Gastroesophageal sphincter (tissue), 3 donors: Measurements from ENCODE around the gene FAM47E.

Experiments used
- CTCF ChIP-seq, 4 experiments: fragments of 200-600 bp in 2 of 4; fragments of 450-650 bp in 2 of 4; sonication (generic) in 1 of 4; IDR thresholded peaks; one replicate each; pipeline ENCODE4 v1.5.1; 2017 to 2019; ENCODE audit warnings: antibody characterized with exemption in 4 of 4, mild to moderate bottlenecking in 2 of 4, moderate library complexity in 2 of 4
- EP300 ChIP-seq: sonication (generic); formaldehyde crosslinking; IDR thresholded peaks from one replicate; pipeline ENCODE4 v1.6.1; 2017; ENCODE audit warnings: antibody characterized with exemption, mild to moderate bottlenecking
- POLR2A ChIP-seq, 2 donors: fragments of 450-650 bp; IDR thresholded peaks; one replicate each; pipeline ENCODE4 v1.6.1; 2017; ENCODE audit warnings: antibody characterized with exemption in 2 of 2, mild to moderate bottlenecking in 2 of 2, moderate library complexity in 1 of 2
- POLR2AphosphoS5 ChIP-seq: sonication (generic); formaldehyde crosslinking; IDR thresholded peaks from one replicate; pipeline ENCODE4 v1.6.1; 2017; ENCODE audit warnings: antibody characterized with exemption

- TF ChIP-seq POLR2A (IDR thresholded peaks at IDR 0.05), result no peak
- no peak for TF ChIP-seq CTCF (IDR thresholded peaks at IDR 0.05)
- TF ChIP-seq POLR2AphosphoS5, result no peak
- no peak for TF ChIP-seq EP300
Measured at GRCh38 chr4:76252271-76252653, 741 bp downstream of the FAM47E start.
